Mesodermal cell (in vitro differentiated cells): ENCODE data around the gene CABP2.

ENCODE experiments used
- H3K27ac ChIP-seq: 2 replicates; pipeline ENCODE4 v1.7.0; 2013; ENCODE audit warnings: mild to moderate bottlenecking, low read depth, low read length, moderate library complexity; ENCODE audit not compliant: severe bottlenecking
- H3K36me3 ChIP-seq: 2 replicates; pipeline ENCODE4 v1.7.1; 2013; ENCODE audit warnings: mild to moderate bottlenecking, low read length, moderate library complexity; ENCODE audit not compliant: control insufficient read depth, insufficient read depth
- H3K4me1 ChIP-seq: one replicate; pipeline ENCODE4 v1.7.1; 2013; ENCODE audit warnings: mild to moderate bottlenecking, low read length; ENCODE audit not compliant: insufficient read depth, control insufficient read depth, poor library complexity, severe bottlenecking
- H3K4me3 ChIP-seq: 2 replicates; pipeline ENCODE4 v1.7.0; 2013; ENCODE audit warnings: low read length, control low read depth, mild to moderate bottlenecking; ENCODE audit not compliant: insufficient read depth, poor library complexity, severe bottlenecking; ENCODE audit errors: extremely low read depth
- H3K9me3 ChIP-seq: 2 replicates; pipeline ENCODE4 v1.7.1; 2013; ENCODE audit warnings: mild to moderate bottlenecking, low read length, moderate library complexity; ENCODE audit not compliant: control insufficient read depth
- whole genome bisulfite sequencing, 2 experiments: methylation state at CpG; one replicate each; pipeline ENCODE4 v1.1.5; 2013; ENCODE audit warnings: missing lambda C conversion rate in 2 of 2; ENCODE audit not compliant: insufficient coverage in 2 of 2; 5-methylcytosine and 5-hydroxymethylcytosine counted together

The CABP2 gene

DNA sequence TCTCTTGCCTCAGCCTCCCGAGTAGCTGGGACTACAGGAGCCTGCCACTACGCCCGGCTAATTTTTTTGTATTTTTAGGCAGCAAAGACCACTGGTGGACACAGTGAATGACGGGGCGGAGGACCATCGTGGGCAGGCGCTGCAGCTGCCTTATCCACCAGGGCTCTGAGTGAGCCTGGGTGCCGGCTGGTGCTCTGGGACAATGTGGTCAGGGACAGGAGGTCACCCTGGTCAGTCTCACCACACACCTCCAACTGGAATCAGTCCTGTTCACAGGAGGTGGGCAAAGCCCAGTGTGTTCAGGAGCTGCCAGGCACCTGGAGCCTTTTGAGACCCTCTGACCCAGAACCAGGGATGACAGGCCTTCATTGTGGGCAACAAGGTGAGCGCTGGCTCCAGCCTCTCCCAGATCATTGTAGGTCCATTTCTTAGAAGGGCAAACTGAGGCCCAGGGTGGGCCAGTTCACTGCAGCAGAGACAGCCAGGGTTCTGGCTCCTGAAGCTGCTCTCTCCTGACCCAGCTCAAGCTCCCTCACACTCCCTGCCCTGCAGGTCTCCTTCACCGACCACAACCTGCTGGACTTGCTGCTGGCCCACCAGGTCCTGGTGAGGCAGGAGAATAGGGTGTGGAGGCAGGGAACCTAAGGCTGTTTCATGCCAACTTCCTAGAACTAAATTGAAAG lies 15.7 kb upstream of the CABP2 start:
- Histone ChIP-seq H3K4me1 (no peaks in the 10 kb centered on the region), H3K9me3 (peaks cover 17% of the 10 kb centered on the region), H3K27ac (no peak overlapping the region), H3K36me3 (no peaks in the 10 kb centered on the region), H3K4me3 (no peak overlapping the region)
- WGBS, 2 experiments: 94 to 97% methylated on average over 8 to 9 of the region's 10 CpGs

DNA sequence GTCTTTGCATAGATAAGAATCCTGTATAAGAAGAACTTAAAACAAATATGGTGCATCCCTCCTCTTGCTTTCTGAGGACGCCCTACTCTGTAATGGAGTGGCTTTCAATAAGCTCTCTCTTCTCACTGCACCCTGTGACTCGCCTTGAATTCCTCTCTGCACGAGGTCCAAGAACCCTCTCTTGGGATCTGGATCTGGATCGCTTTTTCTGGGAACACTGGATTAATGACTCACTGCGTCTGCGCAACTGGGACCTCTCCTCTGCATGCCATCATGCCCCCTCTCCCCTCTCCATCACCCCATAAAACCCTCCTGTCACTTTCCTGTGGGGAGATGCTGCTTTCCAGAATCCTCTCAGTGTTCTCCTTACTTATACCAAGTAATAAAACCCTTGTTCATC lies 15.1 kb upstream of the CABP2 start:
- Histone ChIP-seq H3K36me3 (no peaks in the 10 kb centered on the region), H3K27ac (no peak overlapping the region), H3K9me3 (peaks cover 24% of the 10 kb centered on the region), H3K4me1 (no peaks in the 10 kb centered on the region), H3K4me3 (no peak overlapping the region)
- 81 to 90% methylated on average over 6 of the region's 6 CpGs for WGBS, 2 experiments

DNA sequence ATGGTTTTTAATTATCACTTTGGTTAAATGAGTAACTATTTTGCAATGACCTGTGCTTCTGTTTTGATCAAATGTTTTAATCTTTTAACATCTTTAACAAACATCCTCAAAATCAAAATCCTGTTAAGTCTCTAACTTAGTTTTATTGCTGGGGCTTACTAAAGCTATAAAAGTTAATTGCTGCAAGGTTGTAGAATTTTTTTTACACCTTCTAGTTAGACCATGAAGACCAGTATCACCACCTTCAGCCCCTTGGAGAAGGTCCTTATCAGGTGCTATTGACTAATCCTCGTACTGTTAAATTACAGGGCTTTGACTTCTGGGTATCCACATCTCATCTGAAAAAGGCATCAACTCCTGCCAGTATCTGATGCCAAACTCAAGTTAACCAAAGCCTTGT lies 12.3 kb upstream of the CABP2 start:
- Histone ChIP-seq H3K9me3 (peaks cover 39% of the 10 kb centered on the region), H3K27ac (no peak overlapping the region), H3K36me3 (no peaks in the 10 kb centered on the region), H3K4me3 (no peak overlapping the region), H3K4me1 (no peaks in the 10 kb centered on the region)
- 69 to 83% methylated on average over 1 of the region's 1 CpG for WGBS, 2 experiments

DNA sequence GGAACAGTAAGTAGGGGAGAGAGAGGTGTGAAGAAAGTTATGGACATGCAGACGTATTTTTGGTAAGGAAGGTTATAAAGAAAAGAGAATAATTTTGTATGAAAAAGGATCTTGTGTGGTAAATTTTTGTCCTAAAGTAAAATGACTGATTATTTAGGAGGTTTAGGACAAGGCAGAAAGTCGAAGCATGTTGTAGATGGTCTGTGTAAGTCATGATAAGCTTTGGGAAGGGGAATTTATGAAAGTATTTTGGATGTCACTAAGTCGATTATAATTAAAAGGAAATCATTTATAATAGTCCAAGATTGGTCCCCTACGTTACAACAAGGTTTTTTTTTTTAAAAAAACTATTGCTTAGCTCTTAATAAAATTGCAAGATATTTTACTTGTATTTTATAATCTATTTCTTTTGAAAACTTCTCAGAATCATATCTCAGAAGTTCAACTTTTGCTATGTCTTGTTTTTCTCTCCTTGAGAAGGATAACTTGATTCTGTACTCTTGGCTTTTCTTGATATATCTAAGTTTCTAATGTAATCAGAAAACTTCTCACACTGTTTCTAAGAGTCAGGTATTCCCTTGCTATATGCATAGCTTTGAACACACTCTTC lies 10.9 kb upstream of the CABP2 start:
- 25 to 29% methylated on average over 2 of the region's 4 CpGs for WGBS, 2 experiments
- no peak overlapping the region for H3K4me3 ChIP-seq
- H3K4me1 ChIP-seq: no peaks in the 10 kb centered on the region
- H3K36me3 ChIP-seq: no peaks in the 10 kb centered on the region
- no peak overlapping the region for H3K27ac ChIP-seq
- H3K9me3 ChIP-seq: peaks cover 39% of the 10 kb centered on the region

DNA sequence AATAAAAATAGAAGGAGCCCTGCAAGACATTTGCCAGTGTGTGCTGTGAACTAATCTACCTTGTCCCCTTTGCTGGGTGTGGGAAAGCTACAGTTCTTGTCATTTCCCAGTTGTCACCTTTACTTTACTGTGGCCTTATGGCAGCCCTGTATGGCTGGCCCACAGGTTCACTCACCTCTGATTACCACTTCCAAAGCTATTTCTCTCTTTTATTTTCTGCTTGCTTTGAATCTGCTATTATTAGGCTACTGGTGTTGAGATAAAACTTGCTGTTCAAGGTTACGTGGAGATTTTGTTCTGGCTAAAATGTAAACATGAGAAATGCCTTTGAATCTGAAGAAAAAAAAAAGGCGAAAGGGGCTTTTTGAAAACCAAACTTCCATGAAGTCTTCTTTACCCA lies 9.6 kb upstream of the CABP2 start:
- H3K36me3 ChIP-seq: no peaks in the 10 kb centered on the region
- H3K4me1 ChIP-seq: no peaks in the 10 kb centered on the region
- 61 to 89% methylated on average over 1 to 2 of the region's 2 CpGs for WGBS, 2 experiments
- H3K9me3 ChIP-seq: peaks cover 39% of the 10 kb centered on the region
- no peak overlapping the region for H3K27ac ChIP-seq
- H3K4me3 ChIP-seq: no peak overlapping the region

DNA sequence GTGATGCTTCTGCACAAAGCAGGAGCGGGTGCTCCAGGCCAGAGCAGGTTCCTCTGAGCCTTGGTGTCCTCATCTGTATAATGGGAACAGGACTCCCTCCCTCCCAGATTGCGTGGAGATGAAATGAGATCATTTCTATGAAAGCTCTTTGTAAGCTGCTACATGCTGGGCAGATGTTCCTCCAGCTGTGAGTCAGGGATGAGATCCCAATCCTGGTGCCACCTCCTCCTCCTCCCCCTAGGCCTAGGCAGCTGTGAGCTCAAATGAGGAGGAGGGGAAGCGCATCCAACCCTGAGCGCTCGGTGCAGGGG lies 7.0 kb upstream of the CABP2 start:
- Histone ChIP-seq H3K36me3 (no peaks in the 10 kb centered on the region), H3K4me1 (no peaks in the 10 kb centered on the region)

DNA sequence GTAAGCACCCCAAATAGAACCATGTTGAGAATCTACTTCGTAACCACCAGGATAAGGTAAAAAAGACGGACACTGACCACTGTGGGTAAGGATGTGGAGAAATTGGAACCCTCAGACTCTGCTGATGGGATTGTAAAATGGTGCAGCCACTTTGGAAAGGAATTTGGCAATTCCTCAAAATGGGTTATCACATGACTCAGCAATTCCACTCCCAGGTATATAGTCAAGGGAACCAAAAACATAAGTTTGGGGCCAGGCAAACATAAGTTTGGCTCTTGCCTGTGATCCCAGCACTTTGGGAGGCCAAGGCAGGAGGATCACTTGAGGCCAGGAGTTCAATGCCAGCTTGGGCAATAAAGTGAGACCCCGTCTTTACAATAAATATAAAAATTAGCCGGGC lies 5.1 kb upstream of the CABP2 start:
- no peak overlapping the region for H3K27ac ChIP-seq
- no peak overlapping the region for H3K4me3 ChIP-seq
- peaks cover 16% of the 10 kb centered on the region for H3K9me3 ChIP-seq
- H3K36me3 ChIP-seq: no peaks in the 10 kb centered on the region
- H3K4me1 ChIP-seq: no peaks in the 10 kb centered on the region
- 57 to 88% methylated on average over 1 to 4 of the region's 4 CpGs for WGBS, 2 experiments

More for the DNA sequence above, 7.0 kb upstream of the CABP2 start:
- Histone ChIP-seq H3K27ac (no peak overlapping the region), H3K4me3 (no peak overlapping the region), H3K9me3 (peaks cover 27% of the 10 kb centered on the region)
- 86 to 96% methylated on average over 1 to 4 of the region's 5 CpGs for WGBS, 2 experiments

DNA sequence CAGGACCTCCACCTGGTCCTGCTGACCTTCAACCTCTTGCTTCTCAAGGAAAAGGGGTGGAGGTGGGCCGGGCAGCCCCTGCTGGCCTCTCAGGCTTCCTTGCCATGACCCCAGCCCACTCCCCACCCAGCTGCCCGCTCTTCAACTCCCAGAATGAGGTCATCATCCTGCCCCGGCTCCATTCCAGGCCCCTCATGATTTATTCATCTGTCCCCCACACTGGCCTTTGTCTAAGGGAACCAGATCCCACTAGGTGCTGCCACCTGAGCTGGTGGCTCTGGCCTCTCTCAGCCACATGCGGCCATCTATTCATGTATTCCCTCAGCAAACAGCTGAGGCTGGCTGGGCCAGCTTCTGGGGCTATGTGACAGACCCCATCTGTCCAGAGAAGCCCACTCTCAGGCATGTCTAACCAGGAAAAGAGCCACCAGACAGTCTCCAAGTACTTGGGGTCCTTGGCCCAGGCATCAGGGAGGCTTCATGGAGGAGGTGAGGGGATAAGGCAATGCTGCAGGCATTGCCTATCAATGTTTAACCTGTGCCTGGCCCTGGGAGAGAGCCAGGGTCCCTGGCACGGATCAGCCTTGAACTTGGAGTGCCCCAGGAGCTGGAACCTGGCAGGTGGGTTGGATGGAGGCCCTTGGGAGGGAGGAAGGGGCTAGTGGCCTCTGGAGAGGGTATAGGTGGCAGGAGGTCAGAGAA lies 2.2 kb upstream of the CABP2 start:
- Histone ChIP-seq H3K9me3 (no peaks in the 10 kb centered on the region), H3K36me3 (no peaks in the 10 kb centered on the region), H3K4me3 (no peak overlapping the region), H3K27ac (no peak overlapping the region), H3K4me1 (no peaks in the 10 kb centered on the region)
- 82 to 86% methylated on average over 4 of the region's 5 CpGs for WGBS, 2 experiments

DNA sequence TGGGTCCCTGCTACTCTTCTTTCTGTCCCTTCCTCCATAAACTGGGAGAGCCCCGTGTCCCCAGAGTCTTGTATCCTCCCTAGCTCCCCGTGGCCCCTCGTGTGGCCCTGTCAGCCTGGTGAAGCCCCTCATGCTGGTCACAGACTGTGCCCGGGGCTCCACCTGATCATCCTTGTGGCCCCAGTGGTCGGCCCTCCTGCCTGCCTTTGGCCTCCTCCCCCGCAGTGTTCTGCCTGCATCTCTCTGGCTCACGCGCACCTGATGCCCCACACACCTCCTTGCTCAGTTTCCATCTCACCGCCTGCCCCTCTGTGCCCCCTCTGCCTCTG lies 1.2 kb upstream of the CABP2 start:
- 91 to 93% methylated on average over 8 to 9 of the region's 9 CpGs for WGBS, 2 experiments
- no peak overlapping the region for H3K4me3 ChIP-seq
- H3K27ac ChIP-seq: no peak overlapping the region
- H3K9me3 ChIP-seq: no peaks in the 10 kb centered on the region
- H3K36me3 ChIP-seq: no peaks in the 10 kb centered on the region
- H3K4me1 ChIP-seq: no peaks in the 10 kb centered on the region

DNA sequence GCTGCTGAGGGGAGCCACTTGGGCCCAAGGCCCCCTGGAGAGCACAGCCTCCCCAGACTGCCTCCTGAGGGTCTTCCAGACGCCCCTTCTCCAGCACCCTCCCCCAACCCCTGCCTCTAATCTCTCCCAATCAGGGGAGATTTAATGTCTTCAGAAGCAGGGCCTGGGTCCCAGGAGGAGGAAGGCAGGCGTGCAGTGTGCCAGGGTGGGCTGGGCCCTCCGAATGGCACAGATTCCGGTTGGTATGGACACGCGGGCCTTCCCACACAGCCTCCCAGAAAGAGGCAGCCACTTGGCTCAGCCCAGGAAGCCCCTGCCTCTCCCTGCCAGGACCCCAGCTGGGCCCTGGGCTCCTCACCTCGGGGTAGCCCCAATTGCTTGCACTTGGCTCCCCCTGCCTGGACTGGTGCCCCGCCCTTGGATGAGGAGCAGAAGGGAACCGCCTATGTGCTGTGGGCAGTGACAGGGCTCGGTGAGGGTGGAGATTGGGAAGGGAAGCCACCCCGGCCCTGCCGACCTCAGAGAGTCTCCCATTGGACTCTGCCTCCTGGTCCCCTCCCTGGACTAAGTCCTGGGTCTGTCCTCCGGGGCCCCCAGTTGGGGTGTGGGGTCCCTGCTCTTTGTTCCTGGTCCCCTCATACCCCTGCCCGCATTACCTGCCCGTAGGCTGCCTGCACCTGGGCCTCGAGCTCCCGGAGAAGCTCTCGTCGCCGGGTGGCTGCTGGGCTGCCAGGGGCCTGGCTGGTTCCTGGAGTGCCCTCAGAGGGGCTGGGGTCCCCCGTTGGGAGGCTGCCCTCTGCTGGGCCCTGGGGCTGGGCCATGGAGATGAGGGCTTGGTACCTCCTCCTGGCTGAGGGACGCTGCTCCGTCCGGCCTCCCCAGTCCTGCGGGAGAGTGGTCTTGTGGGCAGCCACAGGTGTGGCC lies 572 bp upstream of the CABP2 start:
- no peak overlapping the region for H3K27ac ChIP-seq
- no peaks in the 10 kb centered on the region for H3K36me3 ChIP-seq
- H3K4me3 ChIP-seq: no peak overlapping the region
- H3K9me3 ChIP-seq: no peaks in the 10 kb centered on the region
- H3K4me1 ChIP-seq: no peaks in the 10 kb centered on the region
- 90 to 93% methylated on average over 14 to 22 of the region's 25 CpGs for WGBS, 2 experiments
